ENCODE results near the gene OSBPL7.
A peak's percentile ranks its signal among the peaks of the same experiment; 100 is the strongest.

The OSBPL7 gene

GRCh38 chr17:47836601-47837000 lies 15.0 kb upstream of the OSBPL7 start:
- no peak for TF ChIP-seq CTCF (IDR thresholded peaks at IDR 0.05; ENCODE audit: insufficient read depth, low read depth, low read length, missing control alignments)
- no peak overlapping the region for H3K4me3 ChIP-seq (ENCODE audit: low read depth, low read length)
- DNase-seq (ENCODE audit: low read depth) = no peak

DNA sequence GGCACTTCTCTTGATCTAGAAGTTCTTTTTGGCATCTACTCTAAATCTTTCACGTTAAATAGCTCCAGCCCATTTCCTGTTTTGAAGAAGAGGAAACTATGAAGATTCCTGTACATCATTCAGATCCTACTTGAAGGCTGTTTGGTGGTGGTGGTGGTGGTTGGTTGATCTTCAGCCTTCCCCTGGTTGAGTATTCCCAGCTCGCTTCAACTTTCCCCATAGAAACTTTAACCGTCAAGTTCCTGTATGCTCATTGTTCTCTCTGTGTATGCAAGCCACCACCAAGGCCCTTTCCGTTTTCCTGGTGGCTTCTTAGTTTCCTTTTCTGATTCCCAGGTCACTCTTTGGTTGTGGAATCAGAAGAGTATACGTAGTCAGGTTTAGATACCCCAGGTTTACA lies 13.2 kb upstream of the OSBPL7 start:
- no peak for DNase-seq (ENCODE audit: low read depth)
- H3K4me3 ChIP-seq (ENCODE audit: low read depth, low read length) = no peak overlapping the region
- TF ChIP-seq CTCF (IDR thresholded peaks at IDR 0.05; ENCODE audit: insufficient read depth, low read depth, low read length, missing control alignments) = no peak

GRCh38 chr17:47831934-47832327 lies 10.3 kb upstream of the OSBPL7 start:
- TF ChIP-seq CTCF (IDR thresholded peaks at IDR 0.05; ENCODE audit: insufficient read depth, low read depth, low read length, missing control alignments) = no peak
- DNase-seq (ENCODE audit: low read depth) = no peak
- peak overlapping the region; percentile 81 for H3K4me3 ChIP-seq (ENCODE audit: low read depth, low read length)

DNA sequence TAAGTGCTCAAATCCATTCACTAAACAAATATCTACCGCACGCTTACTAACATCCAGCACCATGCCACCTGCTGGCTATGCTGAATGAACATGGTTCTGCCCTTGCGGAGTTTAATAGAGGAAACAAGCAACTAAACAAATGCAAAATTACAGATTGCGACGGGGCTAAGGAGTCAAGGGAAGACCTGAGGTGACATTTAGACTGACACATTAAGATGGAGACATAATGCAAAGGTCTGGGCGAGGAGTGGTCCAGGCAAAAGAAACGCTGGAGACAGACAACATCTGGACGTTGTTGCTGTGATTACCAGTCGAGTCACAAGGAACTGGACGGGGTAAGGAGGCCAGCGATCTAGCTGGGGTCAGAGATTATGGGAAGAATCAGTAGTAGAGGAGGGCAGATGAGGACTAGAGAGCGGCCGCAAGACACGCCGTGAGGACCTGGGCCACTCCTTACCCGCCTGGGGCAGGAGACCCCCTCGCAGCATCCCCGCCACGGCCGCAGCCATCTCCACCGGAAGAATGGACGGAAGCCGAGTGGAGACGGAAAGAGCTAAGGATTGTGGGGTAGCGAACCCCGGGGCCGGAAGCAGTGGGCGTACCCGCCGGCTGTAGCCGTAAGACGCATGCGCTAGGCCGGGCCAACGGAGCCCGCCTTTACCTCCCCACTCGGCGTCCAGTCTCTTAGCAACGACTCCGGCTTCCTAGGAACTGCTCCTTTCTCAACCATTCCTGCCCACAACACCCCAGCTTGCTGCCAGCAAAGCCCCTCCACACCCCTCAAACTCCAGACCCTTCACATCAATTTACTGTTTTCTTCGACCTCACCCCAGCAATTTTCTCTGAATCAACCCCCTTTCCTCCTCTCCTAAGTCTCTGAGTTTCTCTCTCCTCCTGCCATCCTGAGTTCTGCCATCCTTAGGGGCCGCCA lies 9.7 kb upstream of the OSBPL7 start, which contains the start of the genes LRRC46 and MRPL10:
Gene LRRC46, plus strand, starts transcription at position 668 of the 931 bp plus-strand sequence. CDS start 320 bp downstream, outside the sequence.
Gene MRPL10, minus strand, starts transcription at position 539 of the 931 bp plus-strand sequence. Its CDS starts 30 bp downstream, at position 509.
- no peak for TF ChIP-seq CTCF (IDR thresholded peaks at IDR 0.05; ENCODE audit: insufficient read depth, low read depth, low read length, missing control alignments)
- DNase-seq (ENCODE audit: low read depth) = peak; percentile 94
- H3K4me3 ChIP-seq (ENCODE audit: low read depth, low read length) = peak within 1 kb of the TSS; percentile 81

- no peak for TF ChIP-seq CTCF (IDR thresholded peaks at IDR 0.05; ENCODE audit: insufficient read depth, low read depth, low read length, missing control alignments)
- H3K4me3 ChIP-seq (ENCODE audit: low read depth, low read length) = peak overlapping the region; percentile 81
- DNase-seq (ENCODE audit: low read depth) = no peak
These were observed 8.9 kb upstream of the OSBPL7 start for GRCh38 chr17:47830396-47831002.

GRCh38 chr17:47829870-47830269 lies 8.3 kb upstream of the OSBPL7 start:
- no peak overlapping the region for H3K4me3 ChIP-seq (ENCODE audit: low read depth, low read length)
- no peak for DNase-seq (ENCODE audit: low read depth)
- TF ChIP-seq CTCF (IDR thresholded peaks at IDR 0.05; ENCODE audit: insufficient read depth, low read depth, low read length, missing control alignments) = no peak
